NCI-H1694 treated with DMSO at 0.1 percent for 48 hours (cell line): ENCODE measurements around the gene GNAT1.
"Not testable (repeated sequence)": the region's sequence is repeated elsewhere in the genome, so short reads cannot be mapped to it uniquely, and the experiment has no call there.

Experiments used
- DNase-seq: peaks from one replicate; lab custom pipeline; 2025; lab: John Stamatoyannopoulos, UW

GNAT1 gene

GRCh38 chr3:50222169-50222528 is 30.7 kb downstream of the GNAT1 start:
- no peak for DNase-seq

- no peak for DNase-seq
Measured at GRCh38 chr3:50224639-50225038, 33.2 kb downstream of the GNAT1 start.

- DNase-seq = no peak
Measured at GRCh38 chr3:50226888-50227389, 35.5 kb downstream of the GNAT1 start.

GRCh38 chr3:50227390-50228183 is 36.2 kb downstream of the GNAT1 start:
- peak; percentile 60 for DNase-seq

GRCh38 chr3:50228184-50228763 is 36.9 kb downstream of the GNAT1 start:
- DNase-seq = not testable (repeated sequence)

GRCh38 chr3:50229490-50229889 is 38.1 kb downstream of the GNAT1 start:
- DNase-seq = no peak

- DNase-seq = no peak
Measured at GRCh38 chr3:50230104-50230793, 38.8 kb downstream of the GNAT1 start.

GRCh38 chr3:50230794-50231125 is 39.4 kb downstream of the GNAT1 start:
- no peak for DNase-seq

- no peak for DNase-seq
Measured at GRCh38 chr3:50231581-50231980, 40.2 kb downstream of the GNAT1 start.

- no peak for DNase-seq
Measured at GRCh38 chr3:50232303-50232702, 40.9 kb downstream of the GNAT1 start.

- DNase-seq = no peak
Measured at GRCh38 chr3:50233176-50233575, 41.8 kb downstream of the GNAT1 start.

- peak; percentile 93 for DNase-seq
Measured at GRCh38 chr3:50235716-50236483, 44.5 kb downstream of the GNAT1 start, which contains the start of gene GNAI2. Gene GNAI2, plus strand, starts transcription at chr3:50236204. Its CDS starts 132 bp downstream, at chr3:50236336.

GRCh38 chr3:50236484-50237132 is 45.2 kb downstream of the GNAT1 start:
- DNase-seq = no peak

- DNase-seq = no peak
Measured at GRCh38 chr3:50237133-50237651, 45.8 kb downstream of the GNAT1 start.

- DNase-seq = no peak
Measured at GRCh38 chr3:50237754-50238548, 46.5 kb downstream of the GNAT1 start.

- DNase-seq = no peak
Measured at GRCh38 chr3:50238549-50239026, 47.2 kb downstream of the GNAT1 start.

GRCh38 chr3:50239649-50240048 is 48.2 kb downstream of the GNAT1 start:
- DNase-seq = no peak

GRCh38 chr3:50241163-50241562 is 49.8 kb downstream of the GNAT1 start:
- DNase-seq = no peak

- no peak for DNase-seq
Measured at GRCh38 chr3:50241713-50242380, 50.4 kb downstream of the GNAT1 start.

- no peak for DNase-seq
Measured at GRCh38 chr3:50242381-50242770, 51.0 kb downstream of the GNAT1 start.
